ENCODE measurements around the gene TSHZ1.

GRCh38 chr18:75170916-75171315 lies 39.7 kb upstream of the TSHZ1 start:
- TF ChIP-seq CTCF (conservative IDR thresholded peaks at IDR 0.05) (no peak), ZFX (IDR thresholded peaks at IDR 0.05) (no peak)
